ENCODE results near the gene EEFSEC.

DNA sequence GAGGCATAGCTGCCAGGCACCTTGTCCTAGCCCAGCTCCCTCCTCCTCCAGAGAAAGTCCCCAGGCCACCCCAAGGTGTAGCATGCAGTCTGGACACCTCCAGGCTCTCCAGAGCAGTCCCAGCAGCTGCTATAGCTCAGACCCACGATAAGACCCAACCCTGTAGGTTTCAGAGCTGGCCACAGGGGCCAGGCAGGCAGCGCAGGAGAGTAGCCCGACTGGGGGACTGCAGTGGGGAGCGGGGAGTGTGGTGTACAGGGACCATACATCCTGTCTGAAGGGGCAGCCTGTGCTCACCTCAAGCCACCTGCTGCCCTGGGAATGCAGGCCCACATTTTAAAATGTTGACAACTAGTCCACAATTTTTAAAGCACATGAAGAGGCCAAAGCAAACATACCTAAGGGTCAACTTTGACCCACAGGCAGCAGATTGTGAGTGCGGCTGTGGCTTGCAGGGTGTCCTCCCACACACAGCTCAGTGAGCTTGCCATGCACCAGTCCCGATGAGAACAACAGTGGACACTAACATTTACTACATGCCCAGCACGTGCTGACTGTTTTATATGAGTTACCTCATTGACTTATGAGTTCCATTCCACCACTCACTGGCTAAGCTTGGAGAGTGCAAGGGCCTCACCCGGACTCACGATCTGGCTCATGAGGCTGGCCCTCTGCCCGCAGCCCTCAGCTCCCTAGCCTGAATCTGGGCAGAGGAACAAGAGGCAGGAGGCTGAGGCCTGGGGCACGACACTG is 232.0 kb downstream of the EEFSEC start:
- TF ChIP-seq, protein P1, sequence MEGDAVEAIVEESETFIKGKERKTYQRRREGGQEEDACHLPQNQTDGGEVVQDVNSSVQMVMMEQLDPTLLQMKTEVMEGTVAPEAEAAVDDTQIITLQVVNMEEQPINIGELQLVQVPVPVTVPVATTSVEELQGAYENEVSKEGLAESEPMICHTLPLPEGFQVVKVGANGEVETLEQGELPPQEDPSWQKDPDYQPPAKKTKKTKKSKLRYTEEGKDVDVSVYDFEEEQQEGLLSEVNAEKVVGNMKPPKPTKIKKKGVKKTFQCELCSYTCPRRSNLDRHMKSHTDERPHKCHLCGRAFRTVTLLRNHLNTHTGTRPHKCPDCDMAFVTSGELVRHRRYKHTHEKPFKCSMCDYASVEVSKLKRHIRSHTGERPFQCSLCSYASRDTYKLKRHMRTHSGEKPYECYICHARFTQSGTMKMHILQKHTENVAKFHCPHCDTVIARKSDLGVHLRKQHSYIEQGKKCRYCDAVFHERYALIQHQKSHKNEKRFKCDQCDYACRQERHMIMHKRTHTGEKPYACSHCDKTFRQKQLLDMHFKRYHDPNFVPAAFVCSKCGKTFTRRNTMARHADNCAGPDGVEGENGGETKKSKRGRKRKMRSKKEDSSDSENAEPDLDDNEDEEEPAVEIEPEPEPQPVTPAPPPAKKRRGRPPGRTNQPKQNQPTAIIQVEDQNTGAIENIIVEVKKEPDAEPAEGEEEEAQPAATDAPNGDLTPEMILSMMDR (IDR thresholded peaks at IDR 0.05) = no peak
- TF ChIP-seq POLR2A (IDR thresholded peaks at IDR 0.05) = no peak

Measured in breast epithelium (tissue), 3 donors.